ENCODE data around the gene SMIM38. TPM values are rescaled to one million over a fixed set of nuclear protein-coding genes. Genes with fewer than 3 reads are reported as not detected.

Gene SMIM38
- total and polyA plus RNA-seq, 2 experiments from 2014 or later, result 0.38 TPM; not detected in 1

DNA sequence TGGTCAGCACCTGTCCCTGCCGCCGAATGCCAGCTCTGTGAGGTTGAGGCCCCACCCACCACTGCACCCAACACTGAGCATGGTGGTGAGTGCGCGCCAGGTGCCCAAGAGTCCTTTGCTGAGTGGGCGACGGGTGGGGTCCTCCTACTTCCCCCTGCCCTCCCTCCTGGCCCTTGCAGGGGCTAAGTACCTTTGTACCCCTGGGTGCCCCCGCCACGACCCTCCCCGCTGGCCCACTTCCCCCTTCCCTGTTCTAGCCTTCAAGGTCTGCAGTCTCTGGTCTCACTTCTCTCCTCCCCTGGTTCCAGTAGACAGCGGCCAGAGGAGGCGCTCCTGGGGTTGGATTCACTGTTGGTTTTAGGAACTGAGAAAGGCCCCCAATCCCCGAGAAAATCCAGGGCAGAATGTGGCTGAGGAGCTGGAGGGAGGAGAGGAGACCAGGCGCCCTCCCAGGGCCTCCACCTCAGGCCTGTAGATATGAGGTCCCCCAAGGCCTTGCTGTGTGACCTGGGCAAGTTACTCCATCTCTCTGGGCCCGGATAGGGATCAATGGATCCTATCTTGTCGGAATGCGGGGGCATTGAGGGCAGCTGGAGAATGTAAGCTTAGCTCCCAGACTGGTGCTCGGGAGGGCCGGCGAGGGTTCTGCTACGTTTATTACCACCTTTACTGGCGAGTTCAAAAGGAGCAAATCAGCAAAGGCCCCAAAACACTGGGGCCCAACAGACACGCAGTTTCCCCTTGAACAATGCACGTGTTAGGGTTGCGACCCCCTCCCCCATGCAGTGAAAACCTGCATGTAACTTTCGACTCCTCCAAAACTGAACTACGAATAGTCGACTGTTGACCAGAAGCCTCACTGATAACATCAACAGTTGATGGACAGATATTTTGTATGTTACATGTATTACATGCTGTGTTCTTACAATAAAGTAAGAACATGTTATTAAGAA is 31.9 kb upstream of the SMIM38 start:
- Histone ChIP-seq H3K4me2 (peak overlapping the region; percentile 74; the same call in 1 of the 2 replicates), H3K79me2 (replicated peaks; ENCODE audit: insufficient read depth) (no peaks in the 10 kb centered on the region), H3F3A (replicated peaks; ENCODE audit: low read depth) (no peaks in the 10 kb centered on the region), H3K36me3 (ENCODE audit: insufficient read depth) (no peaks in the 10 kb centered on the region), H3K27me3 (ENCODE audit: insufficient read depth) (no peaks in the 10 kb centered on the region), H4K20me1 (replicated peaks; ENCODE audit: insufficient read depth) (no peaks in the 10 kb centered on the region), H3K4me1 (ENCODE audit: insufficient read depth) (peaks cover 23% of the 10 kb centered on the region; the same call in 1 of the 2 replicates), H3K27ac (ENCODE audit: low read depth) (no peak overlapping the region; the same call in 1 of the 2 replicates), H2AFZ (no peak overlapping the region; the same call in 1 of the 2 replicates), H3K9me2 (ENCODE audit: insufficient read depth) (0 out of 2 replicates have a peak, but pooled peaks cover 3% of the 10 kb centered on the region), H3K4me3 (no peak overlapping the region; the same call in 1 of the 2 replicates)
- peaks cover 10% of the 10 kb centered on the region for H3K27me3 Mint-ChIP-seq (ENCODE audit: insufficient read depth, low read depth, poor library complexity)
- H3K9me3 Mint-ChIP-seq, result peaks cover 27% of the 10 kb centered on the region
- peaks cover 18% of the 10 kb centered on the region for H3K4me1 Mint-ChIP-seq
- peaks cover 8% of the 10 kb centered on the region; the same call in 1 of the 3 replicates for H3K36me3 Mint-ChIP-seq (ENCODE audit: low read depth)
- no peak for TF ChIP-seq POLR2AphosphoS5 (IDR thresholded peaks at IDR 0.05; ENCODE audit: low read depth)
- TF ChIP-seq ZNF331 (CRISPR knock-in tag; IDR thresholded peaks at IDR 0.05; ENCODE audit: low read depth), result no peak
- TF ChIP-seq, protein P1, sequence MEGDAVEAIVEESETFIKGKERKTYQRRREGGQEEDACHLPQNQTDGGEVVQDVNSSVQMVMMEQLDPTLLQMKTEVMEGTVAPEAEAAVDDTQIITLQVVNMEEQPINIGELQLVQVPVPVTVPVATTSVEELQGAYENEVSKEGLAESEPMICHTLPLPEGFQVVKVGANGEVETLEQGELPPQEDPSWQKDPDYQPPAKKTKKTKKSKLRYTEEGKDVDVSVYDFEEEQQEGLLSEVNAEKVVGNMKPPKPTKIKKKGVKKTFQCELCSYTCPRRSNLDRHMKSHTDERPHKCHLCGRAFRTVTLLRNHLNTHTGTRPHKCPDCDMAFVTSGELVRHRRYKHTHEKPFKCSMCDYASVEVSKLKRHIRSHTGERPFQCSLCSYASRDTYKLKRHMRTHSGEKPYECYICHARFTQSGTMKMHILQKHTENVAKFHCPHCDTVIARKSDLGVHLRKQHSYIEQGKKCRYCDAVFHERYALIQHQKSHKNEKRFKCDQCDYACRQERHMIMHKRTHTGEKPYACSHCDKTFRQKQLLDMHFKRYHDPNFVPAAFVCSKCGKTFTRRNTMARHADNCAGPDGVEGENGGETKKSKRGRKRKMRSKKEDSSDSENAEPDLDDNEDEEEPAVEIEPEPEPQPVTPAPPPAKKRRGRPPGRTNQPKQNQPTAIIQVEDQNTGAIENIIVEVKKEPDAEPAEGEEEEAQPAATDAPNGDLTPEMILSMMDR (conservative IDR thresholded peaks at IDR 0.05; ENCODE audit: low read depth in 2 of 2), result peak; percentile 45 to 51
- ATAC-seq (peak; percentile 5; the same call in 2 of the 3 replicates), DNase-seq (ENCODE audit: low spot score) (peak; percentile 33)
- H3K4me3 Mint-ChIP-seq, result no peak overlapping the region; the same call in 2 of the 3 replicates
- H3K27ac Mint-ChIP-seq, result no peak overlapping the region

DNA sequence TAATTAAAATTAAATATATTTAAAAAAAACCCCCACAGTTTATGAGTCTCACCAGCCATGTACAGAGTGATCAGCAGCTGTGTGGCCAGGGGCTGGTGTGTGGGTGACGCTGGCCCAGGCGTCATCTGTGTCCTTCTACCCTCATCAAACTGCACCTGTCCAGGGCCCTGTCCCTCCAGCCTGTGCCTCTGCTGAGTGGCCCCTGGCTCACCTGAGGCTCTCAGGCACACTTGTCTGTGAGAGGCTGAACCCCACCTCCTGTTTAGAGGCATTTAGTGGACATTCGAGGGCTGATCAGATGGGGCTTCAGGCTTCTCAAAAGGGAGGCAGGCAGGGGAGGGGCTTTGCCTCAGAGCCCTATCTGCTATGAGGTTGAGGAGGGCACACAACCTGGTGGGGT is 29.9 kb upstream of the SMIM38 start:
- ATAC-seq (no peak), DNase-seq (ENCODE audit: low spot score) (no peak)
- H4K20me1 ChIP-seq (replicated peaks; ENCODE audit: insufficient read depth), result no peaks in the 10 kb centered on the region
- H3K4me1 ChIP-seq (ENCODE audit: insufficient read depth), result peaks cover 23% of the 10 kb centered on the region; the same call in 1 of the 2 replicates
- H2AFZ ChIP-seq, result no peak overlapping the region
- H3K27ac ChIP-seq (ENCODE audit: low read depth), result no peak overlapping the region
- no peaks in the 10 kb centered on the region for H3F3A ChIP-seq (replicated peaks; ENCODE audit: low read depth)
- TF ChIP-seq EZH2phosphoT487 (IDR thresholded peaks at IDR 0.05; ENCODE audit: unreplicated experiment) (no peak), CREB1 (CRISPR knock-in tag; IDR thresholded peaks at IDR 0.05; ENCODE audit: low read depth) (no peak), ZNF331 (CRISPR knock-in tag; IDR thresholded peaks at IDR 0.05; ENCODE audit: low read depth) (no peak), POLR2AphosphoS5 (IDR thresholded peaks at IDR 0.05; ENCODE audit: low read depth) (no peak), EZH2 (IDR thresholded peaks at IDR 0.05; ENCODE audit: low read depth, unreplicated experiment) (no peak), JUNB (IDR thresholded peaks at IDR 0.05; ENCODE audit: unreplicated experiment) (no peak), STAT1 (IDR thresholded peaks at IDR 0.05; ENCODE audit: unreplicated experiment) (no peak)
- TF ChIP-seq, protein P1 (conservative IDR thresholded peaks at IDR 0.05; ENCODE audit: low read depth in 2 of 2), result no peak
- no peak overlapping the region for H3K4me3 ChIP-seq
- Mint-ChIP-seq H3K27ac (no peak overlapping the region), H3K9me3 (peaks cover 24% of the 10 kb centered on the region), H3K36me3 (ENCODE audit: low read depth) (peaks cover 10% of the 10 kb centered on the region; the same call in 2 of the 3 replicates), H3K4me3 (no peak overlapping the region), H3K4me1 (peaks cover 20% of the 10 kb centered on the region), H3K27me3 (ENCODE audit: insufficient read depth, low read depth, poor library complexity) (peaks cover 10% of the 10 kb centered on the region)
- H3K9me2 ChIP-seq (ENCODE audit: insufficient read depth), result 0 out of 2 replicates have a peak, but pooled peaks cover 4% of the 10 kb centered on the region
- H3K79me2 ChIP-seq (replicated peaks; ENCODE audit: insufficient read depth), result no peaks in the 10 kb centered on the region
- H3K36me3 ChIP-seq (ENCODE audit: insufficient read depth), result no peaks in the 10 kb centered on the region
- H3K4me2 ChIP-seq, result no peak overlapping the region
- no peaks in the 10 kb centered on the region for H3K27me3 ChIP-seq (ENCODE audit: insufficient read depth)

Measured in GM23338 (cell line).